HG03108 (cell line): ENCODE data around the gene PTPN2.
A peak's percentile ranks its signal among the peaks of the same experiment; 100 is the strongest.
"Not testable (repeated sequence)": the region's sequence is repeated elsewhere in the genome, so short reads cannot be mapped to it uniquely, and the experiment has no call there.

Experiments used
- ATAC-seq: cut with Tn5 transposase; IDR thresholded peaks from one replicate; pipeline ENCODE4 v1.9.1; 2021; ENCODE audit warnings: moderate library complexity; ENCODE audit not compliant: unreplicated experiment

The PTPN2 gene

DNA sequence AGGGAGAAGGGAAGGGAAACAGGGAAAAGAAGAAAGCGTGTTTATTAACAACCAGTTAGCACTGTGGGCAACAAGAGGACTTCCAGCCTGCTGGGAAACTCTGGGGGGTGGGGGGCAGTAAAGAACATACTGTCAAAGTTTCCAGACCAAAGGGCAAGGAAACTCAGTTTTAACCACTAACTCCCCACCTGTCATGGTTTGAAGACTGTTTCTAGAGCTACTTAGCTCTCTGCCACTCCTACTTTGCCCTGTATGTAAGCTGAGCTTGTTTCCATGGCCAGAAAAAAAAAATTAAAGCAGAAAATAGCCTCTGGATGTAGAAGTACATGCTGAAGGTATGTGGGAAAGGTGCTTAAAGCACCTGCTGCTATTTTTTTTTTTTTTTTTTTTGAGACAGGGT lies 11.0 kb upstream of the PTPN2 start:
- no peak for ATAC-seq

DNA sequence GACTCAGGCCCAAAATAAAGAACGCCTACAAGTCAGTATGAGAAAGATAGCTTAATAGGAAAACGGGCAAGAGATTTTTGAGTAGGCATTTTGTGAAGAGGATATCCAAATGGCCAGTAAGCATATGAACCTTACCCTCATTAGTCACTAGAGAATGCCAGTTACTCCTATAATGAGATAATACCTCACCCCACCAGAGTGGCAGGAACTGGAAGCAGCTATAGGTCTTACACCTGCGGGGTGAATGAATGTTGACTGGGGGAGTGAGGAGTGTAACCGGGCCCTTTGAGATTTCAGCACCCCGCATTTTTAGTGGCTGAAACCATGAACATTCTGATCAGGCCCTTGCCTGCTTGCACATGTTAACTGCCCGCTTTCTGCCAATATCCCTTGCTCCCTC lies 7.5 kb upstream of the PTPN2 start:
- ATAC-seq = no peak

DNA sequence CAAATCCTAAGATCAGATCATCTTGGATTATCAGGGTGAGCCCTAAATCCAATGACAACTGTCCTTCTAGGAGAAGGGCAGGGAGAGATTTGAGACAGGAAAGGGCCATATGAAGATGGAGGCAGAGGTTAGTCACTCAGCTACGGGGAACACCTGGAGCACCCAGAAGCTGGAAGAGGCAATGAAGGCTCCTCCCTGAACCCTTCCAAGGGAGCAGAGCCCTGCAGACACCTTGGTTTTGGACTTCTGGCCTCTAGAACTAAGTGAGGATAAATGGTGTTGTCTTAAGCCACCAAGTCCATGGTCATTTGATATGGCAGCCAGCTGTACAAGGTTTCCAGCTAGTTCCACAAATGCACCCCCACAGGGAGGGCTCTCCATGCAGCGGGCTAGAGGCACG lies 6.9 kb upstream of the PTPN2 start:
- ATAC-seq = no peak

DNA sequence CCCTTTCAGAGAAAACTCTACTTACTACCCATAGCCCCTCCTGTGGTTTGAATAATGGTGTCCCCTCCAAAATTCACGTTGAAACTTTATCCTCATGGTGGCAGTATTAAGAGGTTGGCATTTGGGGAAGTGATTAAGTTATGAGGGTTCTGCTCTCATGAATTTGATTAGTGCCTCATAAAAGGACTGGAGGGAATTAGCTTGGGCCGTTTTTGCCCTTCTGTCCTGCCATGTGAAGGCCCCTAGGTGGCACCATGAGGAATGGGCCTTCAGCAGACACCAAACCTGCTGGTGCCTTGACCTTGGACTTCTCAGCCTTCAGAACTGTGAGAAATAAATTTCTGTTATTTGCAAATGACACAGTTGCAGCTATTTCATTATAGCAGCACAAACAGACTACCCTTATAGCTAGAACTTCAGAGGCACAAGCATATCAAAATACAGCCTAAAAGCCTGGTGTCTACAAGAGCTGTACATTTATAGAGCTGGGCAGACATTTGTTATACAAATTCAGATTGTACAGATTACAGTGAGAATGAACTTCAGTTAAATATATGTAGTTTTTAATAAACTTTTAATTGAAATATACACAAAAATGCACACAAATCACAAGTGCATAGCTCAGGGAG lies 2.6 kb upstream of the PTPN2 start:
- ATAC-seq = no peak

DNA sequence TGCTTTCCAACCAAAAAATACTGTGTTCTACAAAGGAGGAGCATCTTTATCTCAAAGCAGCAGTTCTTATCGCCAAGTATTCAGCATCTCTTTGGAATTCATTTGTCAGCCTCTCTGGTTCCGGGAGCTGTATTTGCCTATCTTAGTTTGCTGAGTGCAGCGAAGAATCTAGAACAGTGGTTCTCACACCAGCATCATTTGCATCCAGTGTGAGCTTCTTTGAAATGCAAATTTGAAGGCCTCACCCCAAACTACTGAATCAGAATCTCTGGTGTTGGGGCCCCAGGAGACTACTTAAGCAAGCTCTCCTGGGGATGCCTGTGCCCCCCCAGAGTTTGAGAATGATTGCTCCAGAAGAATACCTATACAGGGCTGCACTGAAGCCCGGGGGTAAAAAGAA lies 1.5 kb upstream of the PTPN2 start:
- no peak for ATAC-seq

DNA sequence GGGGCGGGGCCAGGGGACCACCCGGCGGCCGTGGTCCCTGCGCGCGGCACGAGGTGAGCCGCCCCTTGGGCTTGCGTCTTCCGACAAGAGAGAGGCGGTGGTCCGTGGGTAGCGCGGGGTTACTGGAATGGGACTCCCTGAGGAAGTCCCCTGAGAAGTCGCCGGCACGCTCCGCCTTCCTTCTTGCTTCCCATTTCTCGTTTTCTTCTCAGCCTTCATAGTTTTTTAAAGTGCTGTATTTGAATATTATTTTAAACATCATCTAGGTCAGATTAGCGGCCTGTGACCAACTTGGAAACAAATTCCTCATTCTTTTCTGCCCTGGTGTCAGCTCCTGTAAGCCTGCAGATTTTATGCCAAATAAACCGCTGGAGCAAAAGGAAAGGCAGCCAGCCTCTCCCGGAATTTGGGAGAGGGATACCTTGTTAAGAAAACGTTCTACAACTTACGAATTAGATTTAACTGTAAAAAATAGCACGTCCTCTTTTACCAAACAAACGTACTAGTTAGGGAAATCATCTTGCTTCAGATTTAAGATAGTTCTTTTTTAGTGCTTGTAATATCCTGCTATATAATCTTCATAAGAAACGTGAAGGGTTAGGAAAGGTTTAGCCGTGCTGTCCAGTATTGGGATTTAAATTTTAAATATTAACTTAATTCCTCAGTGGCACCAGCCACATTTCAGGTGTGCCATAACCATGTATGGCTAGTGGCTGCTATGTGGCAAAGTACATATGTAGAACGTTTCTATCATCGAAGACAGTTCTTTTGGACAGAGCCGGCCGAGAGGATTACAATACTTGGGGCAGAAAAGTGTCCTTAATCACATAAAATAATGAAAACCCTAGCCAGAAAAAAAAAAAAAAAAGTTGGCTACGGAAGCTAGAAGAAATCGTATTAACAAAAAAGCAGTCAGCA lies 628 bp upstream of the PTPN2 start:
- ATAC-seq = no peak

DNA sequence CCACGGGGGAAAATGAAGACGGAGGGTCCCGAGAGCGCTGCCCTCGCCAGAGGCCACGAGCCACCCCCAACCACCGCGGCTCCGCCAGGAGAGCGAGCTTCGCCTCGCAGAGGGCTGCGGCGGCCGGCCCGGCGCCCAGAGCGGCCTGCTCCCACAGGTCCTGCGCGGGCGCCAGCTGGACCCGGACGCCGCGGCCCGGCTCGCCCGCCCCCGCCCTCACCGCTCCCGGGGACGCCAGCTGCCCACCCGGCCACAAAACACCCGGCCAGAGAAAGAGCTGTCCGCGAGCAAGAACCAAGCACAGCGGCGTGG lies 709 bp downstream of the PTPN2 start:
- peak; percentile 6 for ATAC-seq

DNA sequence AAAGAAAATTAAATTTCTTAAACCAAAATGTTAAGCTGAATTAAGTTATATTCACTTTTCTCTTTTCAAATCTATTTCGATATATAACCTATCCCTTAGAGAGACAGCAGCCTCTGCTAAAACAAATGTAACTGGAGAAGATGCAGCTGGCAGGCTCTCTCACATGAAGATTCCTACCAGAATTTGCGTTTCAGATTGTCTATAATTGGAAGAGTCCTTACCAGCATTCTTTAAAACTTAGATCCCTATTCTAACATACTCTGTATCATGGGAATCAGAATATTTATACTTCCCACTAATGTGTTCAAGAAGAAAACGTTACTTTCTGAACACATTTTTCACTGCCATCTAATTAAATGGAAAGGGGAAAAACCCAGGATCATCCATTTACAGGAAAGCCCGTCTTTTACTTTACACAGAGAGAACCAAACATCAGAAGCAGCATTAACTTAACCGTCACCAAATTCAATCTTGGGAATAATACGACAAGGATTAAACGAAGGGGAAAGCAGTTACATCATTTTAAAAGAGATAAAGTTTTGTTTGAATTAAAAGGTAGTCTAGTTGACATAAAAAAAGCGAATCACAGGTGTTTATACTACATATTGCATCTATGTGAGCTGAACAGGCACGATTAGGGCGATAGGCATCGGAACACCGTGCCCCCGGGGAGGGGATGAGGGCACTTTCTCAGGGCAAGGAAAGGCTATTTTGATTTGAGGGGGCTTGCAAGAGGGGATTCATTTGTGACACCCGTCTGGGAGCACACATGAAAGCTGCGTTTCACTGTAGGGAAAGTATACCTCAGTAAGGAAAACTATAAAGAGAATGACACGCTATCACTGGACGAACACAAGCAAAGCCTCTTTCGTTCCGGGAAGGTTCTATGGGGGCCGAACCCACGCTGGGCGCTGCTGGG lies 1.3 kb downstream of the PTPN2 start:
- no peak for ATAC-seq

DNA sequence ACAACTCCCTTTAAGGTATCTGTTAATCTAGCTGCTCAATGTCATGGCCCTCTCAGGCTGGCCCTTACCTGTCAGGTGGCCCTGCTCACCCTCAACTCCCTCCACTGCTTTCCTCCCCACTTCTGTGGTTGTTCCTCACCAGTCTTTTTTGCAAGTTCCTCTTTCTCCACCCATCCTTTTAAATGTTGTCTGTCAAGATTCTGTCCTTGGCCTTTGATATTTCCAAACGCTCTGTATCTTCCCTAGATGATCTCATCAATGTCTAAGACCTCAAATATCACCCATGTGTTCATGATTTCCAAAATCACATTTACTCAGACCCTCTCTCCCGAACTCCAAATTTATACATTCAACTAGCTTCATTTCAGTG lies 3.5 kb downstream of the PTPN2 start:
- no peak for ATAC-seq

DNA sequence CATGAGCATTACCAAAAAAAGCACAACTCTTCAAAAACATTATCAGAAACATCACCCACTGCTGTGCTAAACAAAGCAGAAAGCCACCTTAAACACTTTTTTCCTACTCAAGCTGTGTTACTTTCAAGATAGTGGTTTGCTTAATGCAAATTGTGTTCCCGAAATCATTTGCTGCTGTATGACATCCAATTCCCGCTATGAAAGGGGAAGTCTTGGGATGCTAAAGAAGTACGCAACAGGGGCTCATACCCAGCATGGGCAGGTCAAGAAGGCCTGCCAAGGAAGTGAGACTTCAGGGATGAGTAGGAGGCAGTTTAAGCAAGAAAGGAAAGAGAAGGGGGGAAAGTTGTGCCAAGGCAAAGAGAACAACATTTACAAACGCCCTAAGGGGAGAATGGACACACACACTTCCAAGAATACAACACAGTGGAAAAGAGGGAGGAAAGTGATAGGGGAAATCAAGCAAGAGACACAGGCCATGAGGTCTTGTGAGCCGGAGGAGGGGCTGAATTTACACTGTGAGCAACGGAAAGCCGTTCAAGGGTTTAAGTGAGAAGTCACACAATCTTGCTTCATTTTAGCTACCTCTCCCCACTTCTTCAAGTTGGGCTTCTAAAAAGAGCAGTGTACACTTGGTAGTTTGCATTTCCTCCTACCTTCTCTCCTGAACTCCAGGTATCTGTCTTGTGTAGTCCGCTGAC lies 4.0 kb downstream of the PTPN2 start:
- no peak for ATAC-seq

DNA sequence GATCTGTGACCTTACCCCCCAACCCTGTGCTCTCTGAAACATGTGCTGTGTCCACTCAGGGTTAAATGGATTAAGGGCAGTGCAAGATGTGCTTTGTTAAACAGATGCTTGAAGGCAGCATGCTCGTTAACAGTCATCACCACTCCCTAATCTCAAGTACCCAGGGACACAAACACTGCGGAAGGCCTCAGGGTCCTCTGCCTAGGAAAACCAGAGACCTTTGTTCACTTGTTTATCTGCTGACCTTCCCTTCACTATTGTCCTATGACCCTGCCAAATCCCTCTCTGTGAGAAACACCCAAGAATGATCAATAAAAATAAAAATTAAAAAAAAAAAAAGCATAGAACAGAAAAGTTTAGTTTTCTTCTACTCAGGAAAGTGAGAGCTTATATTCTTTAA lies 9.0 kb downstream of the PTPN2 start:
- not testable (repeated sequence) for ATAC-seq

DNA sequence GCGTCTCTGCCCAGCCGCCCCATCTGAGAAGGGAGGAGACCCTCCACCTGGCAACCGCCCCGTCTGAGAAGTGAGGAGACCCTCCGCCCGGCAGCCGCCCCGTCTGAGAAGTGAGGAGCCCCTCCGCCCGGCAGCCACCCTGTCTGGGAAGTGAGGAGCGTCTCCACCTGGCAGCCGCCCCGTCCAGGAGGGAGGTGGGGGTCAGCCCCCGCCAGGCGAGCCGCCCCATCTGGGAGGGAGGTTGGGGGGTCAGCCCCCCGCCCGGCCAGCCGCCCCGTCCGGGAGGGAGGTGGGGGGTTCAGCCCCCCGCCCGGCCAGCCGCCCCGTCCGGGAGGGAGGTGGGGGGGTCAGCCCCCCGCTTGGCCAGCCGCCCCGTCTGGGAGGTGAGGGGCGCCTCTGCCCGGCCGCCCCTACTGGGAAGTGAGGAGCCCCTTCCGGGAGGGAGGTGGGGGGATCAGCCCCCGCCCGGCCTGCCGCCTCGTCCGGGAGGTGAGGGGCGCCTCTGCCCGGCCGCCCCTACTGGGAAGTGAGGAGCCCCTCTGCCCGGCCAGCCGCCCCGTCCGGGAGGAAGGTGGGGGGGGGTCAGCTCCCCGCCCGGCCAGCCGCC lies 10.0 kb downstream of the PTPN2 start:
- not testable (repeated sequence) for ATAC-seq

DNA sequence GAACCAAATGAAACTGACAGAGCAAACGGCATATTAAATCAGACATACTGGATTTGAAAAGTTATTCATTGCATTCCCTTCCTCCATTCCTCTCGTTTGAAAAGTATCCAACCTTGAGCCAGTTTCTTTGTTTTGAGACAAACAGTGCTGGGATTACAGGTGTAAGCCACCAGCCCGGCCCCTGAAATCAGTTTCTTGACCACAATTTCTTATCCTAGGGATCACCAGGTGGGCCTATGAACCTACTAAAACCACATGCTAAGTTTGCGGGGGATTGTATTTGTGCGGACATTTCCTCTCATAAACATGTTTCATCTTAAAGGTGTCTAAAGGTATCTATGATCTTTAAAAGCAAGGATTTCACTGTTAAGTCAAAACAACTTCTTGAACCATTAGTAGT lies 11.6 kb downstream of the PTPN2 start:
- no peak for ATAC-seq

DNA sequence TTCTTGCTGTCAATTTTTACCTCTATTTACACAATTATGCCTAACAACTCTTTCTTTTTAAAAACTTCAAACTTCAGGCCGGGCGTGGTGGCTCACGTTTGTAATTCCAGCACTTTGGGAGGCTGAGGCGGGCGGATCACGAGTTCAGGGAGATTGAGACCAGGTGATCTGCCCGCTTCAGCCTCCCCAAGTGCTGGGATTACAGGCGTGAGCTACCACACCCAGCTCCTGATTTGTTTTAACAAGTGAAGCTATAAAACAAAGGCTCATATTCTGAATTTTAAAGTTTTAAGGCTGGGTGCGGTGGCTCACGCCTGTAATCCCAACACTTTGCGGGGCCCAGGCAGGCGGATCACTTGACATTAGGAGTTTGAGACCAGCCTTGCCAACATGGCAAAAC lies 15.5 kb downstream of the PTPN2 start:
- ATAC-seq = no peak

DNA sequence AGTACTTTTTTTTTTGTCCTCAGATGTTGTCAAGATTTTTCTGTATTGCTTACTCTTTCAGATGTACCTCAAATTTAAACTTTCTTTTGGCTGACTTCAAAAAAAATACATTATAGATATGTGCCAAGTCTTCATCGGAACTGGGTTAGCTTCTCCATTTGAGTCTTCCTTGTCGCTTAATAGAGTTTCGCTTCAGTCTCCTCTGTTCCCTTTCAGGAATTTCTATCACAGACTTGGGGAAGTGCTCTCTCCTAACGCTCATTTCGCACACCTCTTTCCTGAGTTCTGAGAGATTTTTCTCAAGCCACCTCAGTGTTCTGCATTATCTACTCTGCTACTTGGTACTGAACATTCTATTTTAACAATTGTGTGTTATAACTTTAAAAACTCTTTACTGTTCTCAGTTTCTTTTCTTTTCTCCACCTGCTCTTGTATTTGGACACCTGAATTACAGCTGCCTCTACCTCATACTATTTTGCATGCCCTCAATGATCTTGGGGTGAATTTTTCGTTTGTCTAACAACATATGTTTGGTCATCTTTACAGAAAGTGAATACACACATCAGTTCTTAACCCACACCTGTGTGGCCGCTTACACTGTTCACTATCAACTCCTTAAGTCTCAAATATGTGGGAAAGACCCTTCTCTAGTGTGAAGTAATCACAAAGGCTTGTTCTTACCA lies 16.5 kb downstream of the PTPN2 start:
- no peak for ATAC-seq

DNA sequence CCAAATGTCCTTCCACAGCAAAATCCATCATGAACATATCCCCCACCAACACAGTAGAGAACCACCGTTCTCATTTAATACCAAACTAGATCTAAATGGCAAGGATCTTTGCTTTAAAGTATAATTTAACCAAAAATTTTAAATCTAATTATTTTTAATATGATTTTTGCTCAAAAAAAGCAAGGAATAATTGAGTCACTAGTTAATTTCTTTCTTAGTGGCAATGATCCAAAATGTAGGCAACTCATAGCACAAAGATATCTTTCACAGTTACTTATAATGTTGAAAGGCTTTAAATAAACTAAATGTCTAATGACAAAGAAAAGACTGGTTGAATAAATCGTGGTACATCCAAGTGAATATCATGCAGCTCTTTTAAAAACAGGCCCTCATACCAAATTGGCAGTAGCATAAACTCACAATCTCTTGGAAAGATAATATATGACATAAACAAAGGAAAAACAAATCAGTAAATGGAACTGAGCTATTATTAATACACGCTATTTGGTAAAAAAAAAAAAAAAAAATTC lies 20.3 kb downstream of the PTPN2 start:
- ATAC-seq = no peak

DNA sequence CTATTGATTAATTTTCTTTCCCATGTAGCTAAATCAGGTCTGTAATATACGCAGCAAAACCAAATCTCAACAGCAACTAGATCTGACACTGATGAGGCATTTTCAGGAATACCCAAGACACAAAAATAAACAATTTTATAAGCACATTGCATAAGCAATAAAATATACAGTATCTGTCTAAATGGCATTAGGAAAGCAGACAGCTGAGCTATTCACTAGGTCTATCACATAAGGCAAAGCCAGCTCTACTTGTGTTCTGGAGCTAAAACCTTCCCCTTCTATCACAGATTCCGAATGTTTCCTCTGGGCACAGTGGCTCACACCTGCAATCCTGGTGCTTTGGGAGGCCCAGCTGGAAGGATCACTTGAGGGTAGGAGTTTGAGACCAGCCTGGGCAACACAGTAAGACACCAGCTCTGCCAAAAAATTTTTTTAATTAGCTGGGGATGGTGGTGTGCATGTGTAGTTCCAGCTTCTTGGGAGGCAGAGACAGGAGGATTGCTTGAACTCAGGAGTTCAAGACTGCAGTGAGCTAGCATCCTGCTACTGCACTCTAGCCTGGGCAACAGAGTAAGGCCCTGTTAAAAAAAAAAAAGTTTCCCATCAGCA lies 21.1 kb downstream of the PTPN2 start:
- no peak for ATAC-seq

DNA sequence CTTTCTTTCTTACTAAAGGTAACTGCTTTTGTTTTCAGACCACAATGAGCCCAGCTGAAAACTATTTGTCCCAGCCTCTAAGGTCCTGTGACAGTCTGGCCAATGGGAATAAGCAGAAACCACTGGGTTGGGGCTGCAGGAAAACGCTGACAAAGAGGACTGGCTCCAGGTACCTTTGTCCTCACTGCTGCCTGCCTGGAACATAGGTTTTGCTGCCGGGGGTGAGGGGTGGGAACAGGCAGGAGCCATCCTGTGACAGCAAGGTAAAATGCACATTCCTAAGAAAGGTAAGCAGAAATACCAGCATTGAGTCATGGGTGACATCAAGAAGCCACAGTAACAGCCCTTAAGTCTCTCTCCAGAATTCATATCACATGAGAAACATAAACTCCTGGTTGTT lies 21.6 kb downstream of the PTPN2 start:
- ATAC-seq = no peak

DNA sequence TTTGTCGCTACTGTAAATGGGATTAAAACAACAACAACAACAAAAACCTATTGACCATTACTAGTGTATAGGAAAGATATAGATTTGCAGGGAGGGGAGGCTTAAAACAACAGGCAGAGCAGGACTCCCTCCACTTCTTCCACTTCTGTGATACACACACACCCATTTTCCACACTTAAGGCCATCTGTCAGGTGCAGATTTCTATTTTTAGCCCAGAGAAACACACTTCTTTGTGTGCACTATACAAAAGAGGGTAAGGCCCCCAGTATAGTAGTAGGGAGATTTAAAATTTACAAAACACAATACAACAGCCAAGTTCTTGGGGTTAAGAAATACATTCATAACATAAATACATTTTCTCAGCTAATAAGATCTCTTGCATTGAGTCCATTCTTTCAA lies 22.4 kb downstream of the PTPN2 start:
- ATAC-seq = no peak
